Thyroid gland (tissue), 4 donors: ENCODE data around the gene PARD3.

Experiments used
- CTCF ChIP-seq, 6 experiments: fragments of 200-600 bp in 3 of 6; fragments of 450-650 bp in 3 of 6; sonication (generic) in 3 of 6; IDR thresholded peaks; one replicate each; pipeline ENCODE4 v1.5.1; 2016 to 2019; ENCODE audit warnings: antibody characterized with exemption in 6 of 6, mild to moderate bottlenecking in 2 of 6, inconsistent platforms in 1 of 6, moderate library complexity in 1 of 6
- POLR2A ChIP-seq, 2 donors: fragments of 450-650 bp; IDR thresholded peaks; one replicate each; pipeline ENCODE4 v1.6.1; 2017; ENCODE audit warnings: antibody characterized with exemption in 2 of 2, mild to moderate bottlenecking in 2 of 2, moderate library complexity in 1 of 2

DNA sequence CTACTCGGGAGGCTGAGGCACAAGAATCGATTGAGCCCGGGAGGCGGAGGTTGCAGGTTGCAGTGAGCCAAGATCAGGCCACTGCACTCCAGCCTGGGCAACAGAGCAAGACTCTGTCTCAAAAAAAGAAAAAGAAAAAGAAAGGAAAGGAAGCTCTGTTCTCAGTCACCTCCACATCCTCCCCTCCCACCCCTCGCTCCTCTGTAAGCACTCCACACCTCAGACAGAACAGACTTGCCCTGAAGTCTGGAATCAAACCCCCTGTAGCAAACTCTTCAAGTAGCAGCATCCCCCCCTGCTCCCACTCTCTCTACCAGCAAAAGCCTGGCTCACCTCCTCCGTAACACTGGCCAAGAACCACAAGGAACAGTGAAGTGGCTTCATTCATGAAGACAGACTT lies 66.7 kb downstream of the PARD3 start:
- TF ChIP-seq POLR2A (IDR thresholded peaks at IDR 0.05): no peak
- TF ChIP-seq CTCF (IDR thresholded peaks at IDR 0.05): no peak
